ENCODE measurements around the gene SRGN. TPM values are rescaled to one million over a fixed set of nuclear protein-coding genes. Genes with fewer than 3 reads are reported as not detected.

SRGN gene
- total RNA-seq, 3 donors from 2014 or later = 15.6 to 54.6 (median 43.9) TPM

GRCh38 chr10:69107699-69108098 is 19.8 kb downstream of the SRGN start:
- no peak for TF ChIP-seq CTCF (IDR thresholded peaks at IDR 0.05)
- H3K9me3 ChIP-seq = no peaks in the 10 kb centered on the region
- no peak overlapping the region for H3K4me3 ChIP-seq
- H3K36me3 ChIP-seq (ENCODE audit: low read depth) = no peaks in the 10 kb centered on the region
- DNase-seq (no peak), ATAC-seq (no peak)
- intact Hi-C loops (cut with DNase I, micrococcal nuclease) = no loop called here
- no peaks in the 10 kb centered on the region for H3K4me1 ChIP-seq (ENCODE audit: low read depth)

- DNase-seq (no peak), ATAC-seq (no peak)
- Histone ChIP-seq H3K4me1 (ENCODE audit: low read depth) (peaks cover 4% of the 10 kb centered on the region), H3K4me3 (no peak overlapping the region), H3K9me3 (no peaks in the 10 kb centered on the region), H3K36me3 (ENCODE audit: low read depth) (no peaks in the 10 kb centered on the region)
- intact Hi-C loops (cut with DNase I, micrococcal nuclease) = no loop called here
- no peak for TF ChIP-seq CTCF (IDR thresholded peaks at IDR 0.05)
Observed at GRCh38 chr10:69119896-69120295, 32.0 kb downstream of the SRGN start.

GRCh38 chr10:69123306-69123746 is 35.4 kb downstream of the SRGN start:
- DNase-seq (peak in 1 of 3 donors; percentile 69), ATAC-seq (peak; percentile 50)
- Histone ChIP-seq H3K4me3 (peak overlapping the region; percentile 88), H3K9me3 (no peaks in the 10 kb centered on the region), H3K36me3 (ENCODE audit: low read depth) (no peaks in the 10 kb centered on the region), H3K4me1 (ENCODE audit: low read depth) (peaks cover 13% of the 10 kb centered on the region)
- intact Hi-C loops (cut with DNase I, micrococcal nuclease) = no loop called here
- no peak for TF ChIP-seq CTCF (IDR thresholded peaks at IDR 0.05)

GRCh38 chr10:69123747-69124562 is 36.1 kb downstream of the SRGN start, which contains the start of gene VPS26A:
Gene VPS26A (plus strand): TSS chr10:69124178. CDS start chr10:69124278, 100 bp downstream.
- TF ChIP-seq CTCF (IDR thresholded peaks at IDR 0.05) = no peak
- Histone ChIP-seq H3K4me1 (ENCODE audit: low read depth) (peaks cover 13% of the 10 kb centered on the region), H3K9me3 (no peaks in the 10 kb centered on the region), H3K4me3 (peak within 1 kb of the TSS; percentile 88), H3K36me3 (ENCODE audit: low read depth) (no peaks in the 10 kb centered on the region)
- ATAC-seq (peak; percentile 98), DNase-seq (peak; percentile 99 to 100 (median 100))
- intact Hi-C loops (cut with DNase I, micrococcal nuclease) = no loop called here

- H3K36me3 ChIP-seq (ENCODE audit: low read depth) = no peaks in the 10 kb centered on the region
- H3K4me1 ChIP-seq (ENCODE audit: low read depth) = peaks cover 13% of the 10 kb centered on the region
- DNase-seq (peak; percentile 72 to 76 (median 75)), ATAC-seq (peak; percentile 42)
- H3K4me3 ChIP-seq = peak overlapping the region; percentile 88
- no peaks in the 10 kb centered on the region for H3K9me3 ChIP-seq
- intact Hi-C loops (cut with DNase I, micrococcal nuclease) = no loop called here
- TF ChIP-seq CTCF (IDR thresholded peaks at IDR 0.05) = no peak
Observed at GRCh38 chr10:69124563-69125268, 36.8 kb downstream of the SRGN start.

Measured in mucosa of descending colon (tissue), 3 donors.